Breast epithelium (tissue), 4 donors: Measurements from ENCODE around the gene SYT1. TPM values are rescaled to one million over a fixed set of nuclear protein-coding genes. Genes with fewer than 3 reads are reported as not detected.

Experiments
- DNase-seq, 2 donors: peaks; one replicate each; pipeline ENCODE4 v3.0.0-alpha.2; 2019; ENCODE audit warnings: low spot score in 2 of 2
- H3K27ac ChIP-seq, 2 donors: fragments of 200-600 bp; sonication (generic) in 1 of 2; one replicate each; pipeline ENCODE4 v1.5.1; 2016 to 2019; ENCODE audit warnings: mild to moderate bottlenecking in 1 of 2
- H3K27me3 ChIP-seq, 2 donors: fragments of 200-600 bp; sonication (generic) in 1 of 2; one replicate each; pipeline versions ENCODE4 v1.5.1 to v1.6.0; 2017 to 2019; ENCODE audit warnings: control low read depth in 1 of 2, mild to moderate bottlenecking in 1 of 2
- H3K36me3 ChIP-seq: fragments of 200-600 bp; one replicate; pipeline ENCODE4 v1.5.1; 2019
- H3K4me1 ChIP-seq, 2 donors: fragments of 200-600 bp; sonication (generic); one replicate each; pipeline ENCODE4 v1.5.1; 2016 to 2019; ENCODE audit warnings: control low read depth in 1 of 2
- H3K4me3 ChIP-seq, 3 donors: fragments of 200-600 bp; sonication (generic); 1 replicate in 2 of 3; 2 replicates in 1 of 3; pipeline ENCODE4 v1.5.1; 2016 to 2019; ENCODE audit warnings: mild to moderate bottlenecking in 3 of 3, moderate library complexity in 2 of 3
- H3K9me3 ChIP-seq, 2 donors: fragments of 200-600 bp; sonication (generic) in 1 of 2; one replicate each; pipeline ENCODE4 v1.5.1; 2016 to 2019; ENCODE audit warnings: control low read depth in 1 of 2
- POLR2A ChIP-seq: fragments of 450-650 bp; IDR thresholded peaks from one replicate; pipeline ENCODE4 v1.6.1; 2016; ENCODE audit warnings: antibody characterized with exemption, mild to moderate bottlenecking, moderate library complexity
- POLR2AphosphoS5 ChIP-seq, 3 donors: sonication (generic); formaldehyde crosslinking; IDR thresholded peaks; one replicate each; pipeline ENCODE4 v1.6.1; 2017; ENCODE audit warnings: antibody characterized with exemption in 3 of 3
- intact Hi-C: fragments of 100-400 bp; cut with DNase I; formaldehyde crosslinking; loops from one replicate; pipeline ENCODE4 v1.15.1; 2023; ENCODE audit warnings: low total_unique reads
- total RNA-seq, 3 donors: library from RNA; depleted of rRNA; stranded (reverse); fragments of >200 nt; gene quantifications; one replicate each; pipeline ENCODE4 v1.1.0, GENCODE V29; 2016
- TF ChIP-seq, protein P1 (sequence below), 3 donors: fragments of 450-650 bp; IDR thresholded peaks; one replicate each; pipeline ENCODE4 v1.5.1; 2016 to 2017; ENCODE audit warnings: antibody characterized with exemption in 3 of 3, mild to moderate bottlenecking in 3 of 3, moderate library complexity in 3 of 3

Gene SYT1
- total RNA-seq, 3 donors from 2014 or later, result 1.1 to 2.3 (median 1.6) TPM

- no peaks in the 10 kb centered on the region for H3K4me1 ChIP-seq
- H3K4me3 ChIP-seq, result no peak overlapping the region
- H3K36me3 ChIP-seq, result no peaks in the 10 kb centered on the region
- no peaks in the 10 kb centered on the region for H3K9me3 ChIP-seq
- intact Hi-C loops, result no loop called here
- DNase-seq, result no peak
- H3K27me3 ChIP-seq, result no peaks in the 10 kb centered on the region
- H3K27ac ChIP-seq, result no peak overlapping the region
- TF ChIP-seq POLR2A (no peak), POLR2AphosphoS5 (IDR thresholded peaks at IDR 0.05) (no peak)
- TF ChIP-seq, protein P1, sequence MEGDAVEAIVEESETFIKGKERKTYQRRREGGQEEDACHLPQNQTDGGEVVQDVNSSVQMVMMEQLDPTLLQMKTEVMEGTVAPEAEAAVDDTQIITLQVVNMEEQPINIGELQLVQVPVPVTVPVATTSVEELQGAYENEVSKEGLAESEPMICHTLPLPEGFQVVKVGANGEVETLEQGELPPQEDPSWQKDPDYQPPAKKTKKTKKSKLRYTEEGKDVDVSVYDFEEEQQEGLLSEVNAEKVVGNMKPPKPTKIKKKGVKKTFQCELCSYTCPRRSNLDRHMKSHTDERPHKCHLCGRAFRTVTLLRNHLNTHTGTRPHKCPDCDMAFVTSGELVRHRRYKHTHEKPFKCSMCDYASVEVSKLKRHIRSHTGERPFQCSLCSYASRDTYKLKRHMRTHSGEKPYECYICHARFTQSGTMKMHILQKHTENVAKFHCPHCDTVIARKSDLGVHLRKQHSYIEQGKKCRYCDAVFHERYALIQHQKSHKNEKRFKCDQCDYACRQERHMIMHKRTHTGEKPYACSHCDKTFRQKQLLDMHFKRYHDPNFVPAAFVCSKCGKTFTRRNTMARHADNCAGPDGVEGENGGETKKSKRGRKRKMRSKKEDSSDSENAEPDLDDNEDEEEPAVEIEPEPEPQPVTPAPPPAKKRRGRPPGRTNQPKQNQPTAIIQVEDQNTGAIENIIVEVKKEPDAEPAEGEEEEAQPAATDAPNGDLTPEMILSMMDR (IDR thresholded peaks at IDR 0.05), result no peak
Observed at GRCh38 chr12:79247494-79247893, 382.9 kb downstream of the SYT1 start.

DNA sequence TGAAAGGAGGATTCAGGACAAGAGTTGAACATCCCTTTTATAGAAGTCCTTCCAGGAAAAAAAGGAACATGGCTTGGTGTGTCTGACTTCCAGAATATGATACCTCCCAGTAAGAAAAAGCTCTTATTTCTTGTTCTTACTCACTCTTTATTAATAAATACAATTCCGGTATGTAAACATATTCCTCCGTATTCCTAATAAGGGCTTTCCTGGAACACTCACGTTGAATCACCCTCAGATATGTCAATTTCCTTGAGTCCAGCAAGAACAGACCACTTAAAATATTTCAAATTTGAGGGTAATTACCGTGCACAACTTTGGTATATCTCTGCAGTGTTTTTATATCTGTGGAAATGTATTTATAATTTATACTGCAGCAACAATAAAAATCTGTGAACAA, 385.6 kb downstream of the SYT1 start:
- Histone ChIP-seq H3K27ac (no peak overlapping the region), H3K4me3 (no peak overlapping the region), H3K4me1 (no peaks in the 10 kb centered on the region), H3K27me3 (no peaks in the 10 kb centered on the region), H3K9me3 (peaks cover 0 to 5% of the 10 kb centered on the region in 2 donors), H3K36me3 (no peaks in the 10 kb centered on the region)
- intact Hi-C loops, result no loop called here
- TF ChIP-seq POLR2AphosphoS5 (IDR thresholded peaks at IDR 0.05), result no peak
- TF ChIP-seq POLR2A, result no peak
- TF ChIP-seq, protein P1 (IDR thresholded peaks at IDR 0.05), result no peak
- DNase-seq, result no peak

GRCh38 chr12:79250960-79251755, 386.6 kb downstream of the SYT1 start:
- H3K4me3 ChIP-seq, result no peak overlapping the region
- H3K36me3 ChIP-seq, result no peaks in the 10 kb centered on the region
- no peaks in the 10 kb centered on the region for H3K4me1 ChIP-seq
- H3K27me3 ChIP-seq, result no peaks in the 10 kb centered on the region
- no peak for DNase-seq
- peaks cover 0 to 5% of the 10 kb centered on the region in 2 donors for H3K9me3 ChIP-seq
- intact Hi-C loops, result no loop called here
- no peak overlapping the region for H3K27ac ChIP-seq
- TF ChIP-seq, protein P1 (IDR thresholded peaks at IDR 0.05), result no peak
- TF ChIP-seq POLR2AphosphoS5 (IDR thresholded peaks at IDR 0.05) (no peak), POLR2A (no peak)

DNA sequence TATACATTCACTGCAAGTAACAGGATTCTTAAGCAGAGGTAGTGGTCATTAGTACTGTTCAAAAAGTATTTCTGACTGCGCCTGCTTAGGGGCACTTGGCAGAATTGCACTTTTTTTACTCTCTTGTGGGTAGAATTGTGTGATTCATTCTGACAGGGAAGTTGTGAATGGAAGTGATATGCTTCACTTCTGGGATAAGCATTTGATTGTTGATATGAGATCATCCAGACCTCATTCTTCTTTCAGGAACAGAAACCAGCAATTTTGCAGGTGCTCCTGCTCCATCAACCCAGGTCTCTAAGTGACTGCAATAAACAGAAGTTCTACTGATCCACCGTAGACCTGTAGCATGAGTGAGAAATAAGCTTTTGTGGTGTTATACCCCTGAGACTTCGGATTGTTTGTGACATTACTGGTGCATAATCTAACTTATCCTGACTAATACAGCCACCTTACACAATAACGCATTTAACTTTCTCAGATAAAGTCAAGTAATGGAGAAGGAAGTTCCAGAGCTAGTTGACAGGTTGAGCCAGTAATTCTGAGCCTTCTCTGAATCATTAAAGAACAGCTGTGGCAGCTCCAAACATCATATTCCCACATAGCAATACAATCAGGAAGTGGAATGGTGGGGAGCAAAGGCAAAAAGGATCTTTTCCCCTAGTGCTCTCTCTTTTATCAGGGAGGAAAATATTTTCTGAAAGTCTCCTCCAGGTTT, 387.9 kb downstream of the SYT1 start:
- Histone ChIP-seq H3K4me3 (no peak overlapping the region), H3K4me1 (no peaks in the 10 kb centered on the region), H3K27ac (no peak overlapping the region), H3K36me3 (no peaks in the 10 kb centered on the region), H3K9me3 (peaks cover 0 to 5% of the 10 kb centered on the region in 2 donors), H3K27me3 (no peaks in the 10 kb centered on the region)
- intact Hi-C loops, result no loop called here
- TF ChIP-seq POLR2AphosphoS5 (IDR thresholded peaks at IDR 0.05) (no peak), POLR2A (no peak)
- TF ChIP-seq, protein P1 (IDR thresholded peaks at IDR 0.05), result no peak
- DNase-seq, result no peak

DNA sequence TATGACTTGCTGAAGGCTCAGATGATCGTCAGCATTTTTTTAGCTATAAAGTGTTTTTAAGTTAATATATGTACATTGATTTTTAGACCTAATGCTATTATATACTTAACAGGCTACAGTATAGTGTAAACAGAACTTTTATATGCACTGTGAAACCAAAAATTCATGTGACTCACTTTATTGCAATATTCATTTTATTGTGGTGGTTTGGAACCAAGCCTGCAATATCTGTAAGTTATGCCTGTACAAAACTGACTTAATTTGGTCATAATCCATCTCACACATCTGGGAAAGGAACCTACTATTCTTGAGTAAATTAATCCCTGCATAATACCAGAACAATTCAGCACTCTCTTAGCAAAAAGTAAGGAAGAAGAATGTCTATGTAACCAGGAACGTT, 390.7 kb downstream of the SYT1 start:
- H3K9me3 ChIP-seq, result peaks cover 0 to 5% of the 10 kb centered on the region in 2 donors
- no peak for TF ChIP-seq POLR2AphosphoS5 (IDR thresholded peaks at IDR 0.05)
- TF ChIP-seq, protein P1 (IDR thresholded peaks at IDR 0.05), result no peak
- TF ChIP-seq POLR2A, result no peak
- no peak for DNase-seq
- intact Hi-C loops, result no loop called here
- no peak overlapping the region for H3K27ac ChIP-seq
- H3K36me3 ChIP-seq, result no peaks in the 10 kb centered on the region
- H3K27me3 ChIP-seq, result no peaks in the 10 kb centered on the region
- H3K4me1 ChIP-seq, result no peaks in the 10 kb centered on the region
- H3K4me3 ChIP-seq, result no peak overlapping the region
